Measurements from ENCODE around the gene ATXN7.

- TF ChIP-seq CTCF (conservative IDR thresholded peaks at IDR 0.05 in 1 of 2, IDR thresholded peaks at IDR 0.05 in 1 of 2; ENCODE audit: low read depth in 1 of 2, low read length in 2 of 2) (no peak), EZH2 (IDR thresholded peaks at IDR 0.05; ENCODE audit: low read length, missing control alignments) (no peak)
Measured at GRCh38 chr3:63918321-63918720, 54.7 kb downstream of the ATXN7 start.

Measured in fibroblast of lung (primary cell).